ENCODE results near the gene CNN2. TPM values are rescaled to one million over a fixed set of nuclear protein-coding genes. Genes with fewer than 3 reads are reported as not detected.
A peak's percentile ranks its signal among the peaks of the same experiment; 100 is the strongest.

The CNN2 gene
- total and polyA plus RNA-seq, 2 of the 4 experiments (the other 2 are of a cell fraction), result 272 to 395 TPM

- Histone ChIP-seq H2BK20ac (ENCODE audit: low read depth, low read length) (no peak overlapping the region), H4K20me1 (ENCODE audit: insufficient read depth, low read length) (peaks cover 57% of the 10 kb centered on the region), H4K8ac (ENCODE audit: low read depth in 2 of 2, low read length in 2 of 2) (peak overlapping the region; percentile 65 to 66; a peak in 3 of 4 replicates), H2AK9ac (replicated peaks; ENCODE audit: low read depth, low read length, poor library complexity) (peak overlapping the region; percentile 95), H4K5ac (ENCODE audit: low read depth, low read length) (no peak overlapping the region; the same call in 1 of the 2 replicates), H3K18ac (ENCODE audit: low read depth, low read length) (no peak overlapping the region), H3K9ac (ENCODE audit: low read depth, low read length) (peak overlapping the region; percentile 93), H3K23ac (ENCODE audit: low read depth, low read length) (peak overlapping the region; percentile 93), H3K56ac (ENCODE audit: extremely low read depth, insufficient read depth, low read length) (peak overlapping the region; percentile 69), H3K4ac (ENCODE audit: low read depth, low read length) (peak overlapping the region; percentile 78), H4K91ac (ENCODE audit: insufficient read depth, low read depth, low read length) (peak overlapping the region; percentile 57), H2BK5ac (ENCODE audit: low read depth, low read length, poor library complexity, severe bottlenecking) (peak overlapping the region; percentile 31), H2BK120ac (ENCODE audit: low read depth, low read length) (no peak overlapping the region; the same call in 1 of the 2 replicates), H3K27ac (ENCODE audit: insufficient read depth, low read length) (peak overlapping the region; percentile 66), H3K14ac (replicated peaks; ENCODE audit: low read depth, low read length) (peak overlapping the region; percentile 87), H3K9me1 (ENCODE audit: insufficient read depth, low read length) (peaks cover 9% of the 10 kb centered on the region; the same call in 1 of the 2 replicates), H3K36me3 (ENCODE audit: control insufficient read depth, insufficient read depth, low read length) (no peaks in the 10 kb centered on the region), H3K4me1 (ENCODE audit: control insufficient read depth, insufficient read depth, low read length) (peaks cover 33% of the 10 kb centered on the region), H2BK15ac (ENCODE audit: low read depth, low read length) (no peak overlapping the region), H3K27me3 (ENCODE audit: control insufficient read depth, insufficient read depth, low read length) (no peaks in the 10 kb centered on the region), H2AK5ac (ENCODE audit: low read depth, low read length) (peak overlapping the region; percentile 90), H3K9me3 (ENCODE audit: control insufficient read depth, insufficient read depth, low read length) (no peaks in the 10 kb centered on the region), H3K4me3 (ENCODE audit: insufficient read depth, low read depth, low read length) (peak overlapping the region; percentile 66), H3K4me2 (ENCODE audit: low read depth, low read length) (peak overlapping the region; percentile 98), H2AFZ (replicated peaks; ENCODE audit: low read length, poor library complexity) (peak overlapping the region; percentile 84), H3K79me1 (ENCODE audit: low read depth in 1 of 2, low read length in 2 of 2) (peaks cover 0 to 46% of the 10 kb centered on the region in 2 experiments; a peak in 2 of 4 replicates)
- DNase-seq, result no peak
- TSS peak; percentile 55 for BruUV-seq (replicated peaks)
- ATAC-seq (ENCODE audit: low read depth), result no peak
- ChIA-PET CTCF (interaction anchor here (0.5 kb wide), 1 partner anchor 175 kb away, joined by 4 read pairs; no protein-coding TSS in a partner anchor), POLR2A (ENCODE audit: unreplicated experiment) (interaction anchor here (0.7 kb wide), 1 partner anchor 9 kb away, joined by 3 read pairs; no protein-coding TSS in a partner anchor)
- dilution Hi-C loops (cut with HindIII; ENCODE audit: low sequenced_read_pairs, unreplicated experiment), result no loop called here
- in situ Hi-C loops (cut with MboI; ENCODE audit: low sequenced_read_pairs), result no loop called here
- intact Hi-C loops (cut with micrococcal nuclease), result no loop called here
- WGBS, 2 experiments (ENCODE audit: extremely low coverage in 2 of 2, insufficient read length in 1 of 2), result 1% methylated on average over 37 of the region's 60 CpGs; no CpG with 5 or more reads in 1 of the 2 experiments
- TF ChIP-seq NFE2L2 (IDR thresholded peaks at IDR 0.05; ENCODE audit: low read depth, low read length) (no peak), CTCF (conservative IDR thresholded peaks at IDR 0.05; ENCODE audit: low read depth, low read length) (no peak), MAZ (IDR thresholded peaks at IDR 0.05; ENCODE audit: borderline replicate concordance, low read depth, low read length) (peak; percentile 14; the same call in 1 of the 2 replicates)
Measured at GRCh38 chr19:1019980-1020867, 6.2 kb upstream of the CNN2 start.
